ENCODE measurements around the gene BTBD8.
A peak's percentile ranks its signal among the peaks of the same experiment; 100 is the strongest.

BTBD8 gene

GRCh38 chr1:92192246-92192645 is 112.1 kb downstream of the BTBD8 start:
- no peak for DNase-seq (ENCODE audit: low read depth)

DNA sequence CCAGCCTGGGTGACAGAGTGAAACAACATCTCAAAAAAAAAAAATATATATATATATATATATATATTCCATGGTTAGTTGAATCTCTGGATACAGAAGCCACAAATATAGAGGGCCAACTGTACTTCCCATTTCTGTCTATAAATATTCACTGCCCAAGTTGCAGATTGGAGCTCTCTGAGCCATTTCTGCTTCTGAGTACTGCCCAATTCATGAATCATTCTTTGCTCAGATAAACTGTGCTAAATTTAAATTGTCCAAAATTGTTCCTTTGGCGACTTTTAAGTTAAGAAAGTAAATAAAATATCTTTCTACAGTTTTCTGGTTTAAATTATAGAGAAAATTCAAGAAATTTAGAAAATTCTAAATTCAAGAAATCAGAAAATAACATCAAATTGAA is 114.4 kb downstream of the BTBD8 start:
- no peak for DNase-seq (ENCODE audit: low read depth)

DNA sequence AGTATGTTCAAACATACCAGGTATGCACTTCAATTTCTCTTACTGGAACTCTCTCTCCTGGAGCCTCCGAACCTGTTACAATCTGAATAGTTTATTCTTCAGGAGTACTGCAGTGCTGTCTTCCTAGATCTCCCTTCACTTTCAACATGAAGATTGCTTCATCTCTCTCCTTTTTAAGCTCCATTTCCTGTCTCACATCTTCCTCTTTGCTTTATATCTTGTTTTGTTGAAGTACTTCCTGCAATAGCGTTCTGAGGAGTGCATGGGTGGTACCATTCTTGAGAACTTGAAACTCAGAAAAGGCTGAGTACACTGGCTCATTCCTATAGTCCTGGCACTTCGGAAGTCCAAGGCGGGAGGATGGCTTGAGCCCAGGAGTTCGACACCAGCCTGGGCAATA is 121.8 kb downstream of the BTBD8 start:
- DNase-seq (ENCODE audit: low read depth), result no peak

DNA sequence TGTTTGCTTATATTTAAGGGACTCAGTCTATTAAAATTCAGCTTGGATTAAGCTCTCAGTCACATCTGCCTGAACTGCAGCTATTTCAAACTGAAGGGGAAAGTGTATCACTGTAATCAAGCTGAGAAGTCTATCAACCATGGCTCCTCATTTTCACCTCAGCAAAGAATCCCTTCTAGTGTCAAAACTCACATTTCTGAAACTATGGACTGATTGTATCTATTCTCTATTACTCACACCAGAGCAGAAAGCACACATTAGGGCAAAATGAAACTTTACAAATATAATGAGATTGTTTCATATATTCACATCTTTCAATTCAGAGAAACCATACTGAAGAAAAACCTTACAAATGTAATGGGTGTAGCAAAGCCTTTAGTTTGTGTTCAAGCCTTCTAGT is 123.0 kb downstream of the BTBD8 start:
- DNase-seq (ENCODE audit: low read depth), result no peak

GRCh38 chr1:92210701-92211100 is 130.6 kb downstream of the BTBD8 start:
- DNase-seq (ENCODE audit: low read depth), result no peak

DNA sequence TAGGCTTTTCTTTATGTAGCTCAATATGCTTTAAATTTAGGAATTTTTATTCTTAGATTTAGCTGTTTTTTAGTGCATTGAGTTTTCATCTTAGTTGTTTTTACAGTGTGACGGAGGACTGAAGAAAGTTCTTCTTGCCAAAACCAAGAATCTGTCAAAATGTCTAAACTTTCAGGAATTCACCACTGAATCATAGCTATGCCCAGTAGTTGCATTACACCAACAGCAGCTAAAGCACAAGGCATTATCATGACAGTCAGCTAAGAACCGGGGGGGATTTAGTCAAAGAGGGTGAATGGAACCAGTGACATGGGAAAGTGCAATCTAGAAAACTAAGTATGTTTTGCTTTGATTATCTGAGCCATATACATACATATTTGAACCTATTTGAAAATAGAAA is 131.0 kb downstream of the BTBD8 start:
- DNase-seq (ENCODE audit: low read depth), result peak; percentile 24

DNA sequence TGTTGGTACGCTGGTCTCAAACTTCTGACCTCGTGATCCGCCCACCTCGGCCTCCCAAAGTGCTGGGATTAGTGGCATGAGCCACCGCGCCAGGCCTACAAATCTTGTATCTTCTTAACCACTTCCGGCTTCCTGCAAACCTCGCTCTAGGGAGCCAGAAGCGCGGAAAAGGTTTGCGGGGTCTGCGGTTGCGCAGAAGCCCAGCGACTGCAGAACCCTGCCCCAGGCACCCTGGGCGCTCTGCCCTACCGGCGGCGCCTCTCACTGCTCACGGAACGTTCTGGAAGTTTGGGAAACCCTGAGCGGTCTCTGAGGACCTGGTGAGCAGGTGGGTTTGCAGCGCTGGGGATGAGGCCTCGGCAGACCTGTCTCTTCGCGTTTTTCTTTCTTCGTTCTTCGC is 137.6 kb downstream of the BTBD8 start, which contains the start of gene C1orf146:
TSS of gene C1orf146 (plus strand) at position 195 of the 400 bp plus-strand sequence. CDS start 13,506 bp downstream, outside the sequence.
- no peak for DNase-seq (ENCODE audit: low read depth)

DNA sequence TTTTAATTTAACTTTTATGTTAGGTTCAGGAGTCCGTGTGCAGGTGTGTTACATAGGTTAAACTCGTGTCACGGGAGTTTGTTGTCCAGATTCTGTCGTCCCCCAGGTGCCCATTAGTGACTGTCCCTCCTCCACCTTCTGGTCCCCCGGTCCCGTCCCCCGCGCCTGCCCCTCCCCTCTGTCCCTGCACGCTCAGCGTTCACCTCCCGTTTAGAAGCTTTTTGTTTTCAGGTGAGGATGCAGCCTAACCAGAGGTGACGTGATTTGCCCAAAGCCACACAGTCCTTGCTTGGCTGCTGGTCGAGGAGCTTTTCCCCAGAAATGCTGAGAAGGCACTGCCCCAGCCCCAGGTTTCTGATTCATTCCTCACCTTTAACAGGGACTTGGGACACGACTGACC is 138.4 kb downstream of the BTBD8 start:
- no peak for DNase-seq (ENCODE audit: low read depth)

DNA sequence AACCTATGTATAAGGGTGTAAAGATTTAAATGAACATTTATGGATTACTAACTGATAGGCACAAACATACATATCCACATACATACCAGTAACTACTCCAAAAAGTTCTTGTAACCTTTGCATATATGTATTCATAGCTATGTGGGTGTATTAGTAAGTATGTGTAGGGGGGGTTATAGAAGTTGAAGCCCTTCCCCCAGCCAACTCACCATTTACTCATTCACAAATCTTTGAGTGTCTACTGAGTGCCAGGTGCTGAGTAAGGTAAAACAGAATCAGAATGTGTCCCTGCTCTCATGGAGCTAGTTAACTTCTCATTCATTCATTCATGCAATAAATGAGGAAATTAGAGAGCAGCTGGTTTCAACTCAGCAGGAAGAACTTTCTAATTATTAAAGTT is 138.9 kb downstream of the BTBD8 start:
- no peak for DNase-seq (ENCODE audit: low read depth)

GRCh38 chr1:92228401-92228800 is 148.3 kb downstream of the BTBD8 start:
- DNase-seq (ENCODE audit: low read depth), result no peak

DNA sequence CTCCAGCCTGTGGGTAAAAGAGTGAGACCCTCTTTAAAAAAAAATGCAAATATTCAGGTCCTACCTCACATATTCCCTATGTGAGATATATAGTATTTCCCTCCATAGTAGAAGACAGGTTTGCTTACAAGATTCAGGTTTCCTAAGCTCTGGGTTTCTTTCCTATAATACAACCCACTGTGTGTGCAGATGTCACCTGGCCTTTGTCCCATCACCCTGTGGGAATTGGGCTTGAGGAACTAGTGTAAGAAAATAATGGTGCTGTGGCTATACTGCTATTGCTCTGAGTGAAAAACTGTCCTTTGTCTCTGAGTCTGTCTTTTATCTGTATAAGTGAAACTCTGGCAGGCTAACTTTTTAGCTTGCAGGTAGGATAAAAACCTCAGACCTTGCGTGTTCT is 150.6 kb downstream of the BTBD8 start:
- DNase-seq (ENCODE audit: low read depth), result no peak

Data from GM04503 (cell line).